Subcutaneous adipose tissue (tissue), 4 donors: Measurements from ENCODE around the gene KCNK6. TPM values are rescaled to one million over a fixed set of nuclear protein-coding genes. Genes with fewer than 3 reads are reported as not detected.

Experiments used
- total RNA-seq, 4 donors: library from RNA; depleted of rRNA; stranded (reverse); fragments of >200 nt; gene quantifications; one replicate each; pipeline ENCODE4 v1.1.0, GENCODE V29; 2016
- TF ChIP-seq, protein P1 (sequence below): fragments of 450-650 bp; IDR thresholded peaks from one replicate; pipeline ENCODE4 v1.5.1; 2016; ENCODE audit warnings: low read depth, mild to moderate bottlenecking, control low read depth, antibody characterized with exemption, moderate library complexity

The KCNK6 gene
- total RNA-seq, 4 donors from 2014 or later: 2.1 to 3.4 (median 3.1) TPM

DNA sequence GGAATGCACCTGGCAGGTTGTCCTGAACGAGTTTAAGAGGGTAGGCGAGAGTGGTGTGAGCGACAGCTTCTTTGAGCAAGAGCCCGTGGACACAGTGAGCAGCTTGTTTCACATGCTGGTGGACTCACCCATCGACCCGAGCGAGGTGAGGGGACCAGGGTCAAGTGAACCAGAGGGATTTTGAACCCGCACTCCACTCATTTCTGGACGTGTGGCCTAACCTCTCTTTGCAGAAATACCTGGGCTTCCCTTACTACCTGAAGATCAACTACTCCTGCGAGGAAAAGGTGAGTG lies 17.7 kb downstream of the KCNK6 start:
- TF ChIP-seq, protein P1, sequence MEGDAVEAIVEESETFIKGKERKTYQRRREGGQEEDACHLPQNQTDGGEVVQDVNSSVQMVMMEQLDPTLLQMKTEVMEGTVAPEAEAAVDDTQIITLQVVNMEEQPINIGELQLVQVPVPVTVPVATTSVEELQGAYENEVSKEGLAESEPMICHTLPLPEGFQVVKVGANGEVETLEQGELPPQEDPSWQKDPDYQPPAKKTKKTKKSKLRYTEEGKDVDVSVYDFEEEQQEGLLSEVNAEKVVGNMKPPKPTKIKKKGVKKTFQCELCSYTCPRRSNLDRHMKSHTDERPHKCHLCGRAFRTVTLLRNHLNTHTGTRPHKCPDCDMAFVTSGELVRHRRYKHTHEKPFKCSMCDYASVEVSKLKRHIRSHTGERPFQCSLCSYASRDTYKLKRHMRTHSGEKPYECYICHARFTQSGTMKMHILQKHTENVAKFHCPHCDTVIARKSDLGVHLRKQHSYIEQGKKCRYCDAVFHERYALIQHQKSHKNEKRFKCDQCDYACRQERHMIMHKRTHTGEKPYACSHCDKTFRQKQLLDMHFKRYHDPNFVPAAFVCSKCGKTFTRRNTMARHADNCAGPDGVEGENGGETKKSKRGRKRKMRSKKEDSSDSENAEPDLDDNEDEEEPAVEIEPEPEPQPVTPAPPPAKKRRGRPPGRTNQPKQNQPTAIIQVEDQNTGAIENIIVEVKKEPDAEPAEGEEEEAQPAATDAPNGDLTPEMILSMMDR: no peak

DNA sequence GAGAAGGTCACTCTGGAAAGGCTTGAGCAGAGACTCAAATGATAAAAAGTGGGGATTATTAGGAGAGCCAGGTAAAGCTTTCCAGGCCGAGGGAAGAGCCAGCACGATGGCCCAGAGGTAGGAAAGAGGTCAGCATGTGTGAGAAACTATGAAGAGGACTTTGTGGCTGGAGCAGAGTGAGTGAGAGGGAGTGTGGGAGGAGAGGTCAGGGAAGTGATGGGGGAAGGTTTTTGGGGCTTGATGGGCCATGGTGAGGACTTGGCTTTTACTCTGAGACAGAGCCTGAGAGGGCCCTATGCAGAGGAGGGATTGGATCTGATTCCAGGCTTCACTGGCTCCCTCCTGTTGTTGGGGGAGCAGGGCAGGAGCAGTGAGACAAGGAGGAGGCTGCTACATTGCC lies 21.3 kb downstream of the KCNK6 start:
- TF ChIP-seq, protein P1: no peak

DNA sequence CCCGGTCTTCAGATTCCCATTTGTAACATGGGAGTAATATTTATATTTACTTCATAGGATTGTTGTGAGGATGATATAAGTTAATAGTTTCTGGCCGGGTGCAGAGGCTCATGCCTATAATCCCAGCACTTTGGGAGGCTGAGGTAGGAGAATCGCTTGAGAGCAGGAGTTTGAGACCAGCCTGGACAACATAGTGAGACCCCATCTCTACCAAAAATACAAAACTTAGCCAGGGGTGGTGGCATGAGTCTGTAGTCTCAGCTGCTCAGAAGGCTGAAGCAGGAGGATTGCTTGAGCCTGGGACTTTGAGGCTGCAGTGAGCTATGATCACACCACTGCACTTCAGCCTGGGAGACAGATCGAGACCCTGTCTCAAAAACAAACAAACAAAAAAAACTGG lies 27.2 kb downstream of the KCNK6 start:
- TF ChIP-seq, protein P1: no peak

- TF ChIP-seq, protein P1: no peak
Measured at GRCh38 chr19:38350883-38351282, 31.2 kb downstream of the KCNK6 start.

GRCh38 chr19:38351865-38352395 lies 32.3 kb downstream of the KCNK6 start:
- TF ChIP-seq, protein P1: no peak

GRCh38 chr19:38352611-38353010 lies 33.0 kb downstream of the KCNK6 start:
- TF ChIP-seq, protein P1: no peak

GRCh38 chr19:38355728-38356725 lies 36.4 kb downstream of the KCNK6 start:
- TF ChIP-seq, protein P1: no peak
